ENCODE measurements around the gene IMPDH2.
A peak's percentile ranks its signal among the peaks of the same experiment; 100 is the strongest.

The IMPDH2 gene

GRCh38 chr3:49057268-49057667, 28.1 kb upstream of the IMPDH2 start:
- TF ChIP-seq GABPA (IDR thresholded peaks at IDR 0.05; ENCODE audit: low read depth): no peak
- TF ChIP-seq, protein P1, sequence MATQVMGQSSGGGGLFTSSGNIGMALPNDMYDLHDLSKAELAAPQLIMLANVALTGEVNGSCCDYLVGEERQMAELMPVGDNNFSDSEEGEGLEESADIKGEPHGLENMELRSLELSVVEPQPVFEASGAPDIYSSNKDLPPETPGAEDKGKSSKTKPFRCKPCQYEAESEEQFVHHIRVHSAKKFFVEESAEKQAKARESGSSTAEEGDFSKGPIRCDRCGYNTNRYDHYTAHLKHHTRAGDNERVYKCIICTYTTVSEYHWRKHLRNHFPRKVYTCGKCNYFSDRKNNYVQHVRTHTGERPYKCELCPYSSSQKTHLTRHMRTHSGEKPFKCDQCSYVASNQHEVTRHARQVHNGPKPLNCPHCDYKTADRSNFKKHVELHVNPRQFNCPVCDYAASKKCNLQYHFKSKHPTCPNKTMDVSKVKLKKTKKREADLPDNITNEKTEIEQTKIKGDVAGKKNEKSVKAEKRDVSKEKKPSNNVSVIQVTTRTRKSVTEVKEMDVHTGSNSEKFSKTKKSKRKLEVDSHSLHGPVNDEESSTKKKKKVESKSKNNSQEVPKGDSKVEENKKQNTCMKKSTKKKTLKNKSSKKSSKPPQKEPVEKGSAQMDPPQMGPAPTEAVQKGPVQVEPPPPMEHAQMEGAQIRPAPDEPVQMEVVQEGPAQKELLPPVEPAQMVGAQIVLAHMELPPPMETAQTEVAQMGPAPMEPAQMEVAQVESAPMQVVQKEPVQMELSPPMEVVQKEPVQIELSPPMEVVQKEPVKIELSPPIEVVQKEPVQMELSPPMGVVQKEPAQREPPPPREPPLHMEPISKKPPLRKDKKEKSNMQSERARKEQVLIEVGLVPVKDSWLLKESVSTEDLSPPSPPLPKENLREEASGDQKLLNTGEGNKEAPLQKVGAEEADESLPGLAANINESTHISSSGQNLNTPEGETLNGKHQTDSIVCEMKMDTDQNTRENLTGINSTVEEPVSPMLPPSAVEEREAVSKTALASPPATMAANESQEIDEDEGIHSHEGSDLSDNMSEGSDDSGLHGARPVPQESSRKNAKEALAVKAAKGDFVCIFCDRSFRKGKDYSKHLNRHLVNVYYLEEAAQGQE (IDR thresholded peaks at IDR 0.05; ENCODE audit: insufficient replicate concordance, low read depth): no peak
- TF ChIP-seq, protein P2, sequence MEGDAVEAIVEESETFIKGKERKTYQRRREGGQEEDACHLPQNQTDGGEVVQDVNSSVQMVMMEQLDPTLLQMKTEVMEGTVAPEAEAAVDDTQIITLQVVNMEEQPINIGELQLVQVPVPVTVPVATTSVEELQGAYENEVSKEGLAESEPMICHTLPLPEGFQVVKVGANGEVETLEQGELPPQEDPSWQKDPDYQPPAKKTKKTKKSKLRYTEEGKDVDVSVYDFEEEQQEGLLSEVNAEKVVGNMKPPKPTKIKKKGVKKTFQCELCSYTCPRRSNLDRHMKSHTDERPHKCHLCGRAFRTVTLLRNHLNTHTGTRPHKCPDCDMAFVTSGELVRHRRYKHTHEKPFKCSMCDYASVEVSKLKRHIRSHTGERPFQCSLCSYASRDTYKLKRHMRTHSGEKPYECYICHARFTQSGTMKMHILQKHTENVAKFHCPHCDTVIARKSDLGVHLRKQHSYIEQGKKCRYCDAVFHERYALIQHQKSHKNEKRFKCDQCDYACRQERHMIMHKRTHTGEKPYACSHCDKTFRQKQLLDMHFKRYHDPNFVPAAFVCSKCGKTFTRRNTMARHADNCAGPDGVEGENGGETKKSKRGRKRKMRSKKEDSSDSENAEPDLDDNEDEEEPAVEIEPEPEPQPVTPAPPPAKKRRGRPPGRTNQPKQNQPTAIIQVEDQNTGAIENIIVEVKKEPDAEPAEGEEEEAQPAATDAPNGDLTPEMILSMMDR (IDR thresholded peaks at IDR 0.05; ENCODE audit: insufficient read depth, low read length): no peak
- Histone ChIP-seq H3K27ac (replicated peaks) (no peak overlapping the region), H3K27me3 (ENCODE audit: insufficient read depth, poor library complexity, severe bottlenecking) (no peaks in the 10 kb centered on the region), H3K4me3 (replicated peaks; ENCODE audit: insufficient read depth, low read length) (no peak overlapping the region)
- DNase-seq (ENCODE audit: low read depth in 1 of 2, low spot score in 1 of 2): no peak

DNA sequence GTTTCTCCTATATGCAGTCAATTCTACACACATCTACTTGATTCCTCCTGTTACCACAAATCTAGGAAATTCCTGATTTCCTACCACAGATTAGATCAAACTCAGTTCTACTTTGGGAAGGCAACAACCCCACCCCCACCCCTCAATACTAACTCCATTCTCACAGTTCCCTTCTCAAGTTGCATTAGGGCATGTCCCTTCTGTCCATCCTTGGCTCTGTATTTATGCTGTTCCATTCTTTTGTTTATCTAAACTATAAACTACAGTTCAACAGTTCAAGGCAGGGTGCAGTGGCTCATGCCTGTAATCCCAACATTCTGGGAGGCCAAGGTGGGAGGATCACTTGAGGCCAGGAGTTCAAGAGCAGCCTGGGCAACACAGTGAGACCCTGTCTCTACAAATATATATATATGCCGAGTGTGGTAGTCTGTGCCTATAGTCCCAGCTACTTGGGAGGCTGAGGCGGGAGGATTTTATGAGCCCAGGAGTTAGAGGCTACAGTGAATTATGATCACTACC, 25.2 kb upstream of the IMPDH2 start:
- TF ChIP-seq GABPA (IDR thresholded peaks at IDR 0.05; ENCODE audit: low read depth): no peak
- DNase-seq (ENCODE audit: low read depth in 1 of 2, low spot score in 1 of 2): no peak
- H3K4me3 ChIP-seq (replicated peaks; ENCODE audit: insufficient read depth, low read length): no peak overlapping the region
- no peak overlapping the region for H3K27ac ChIP-seq (replicated peaks)
- H3K27me3 ChIP-seq (ENCODE audit: insufficient read depth, poor library complexity, severe bottlenecking): no peaks in the 10 kb centered on the region

DNA sequence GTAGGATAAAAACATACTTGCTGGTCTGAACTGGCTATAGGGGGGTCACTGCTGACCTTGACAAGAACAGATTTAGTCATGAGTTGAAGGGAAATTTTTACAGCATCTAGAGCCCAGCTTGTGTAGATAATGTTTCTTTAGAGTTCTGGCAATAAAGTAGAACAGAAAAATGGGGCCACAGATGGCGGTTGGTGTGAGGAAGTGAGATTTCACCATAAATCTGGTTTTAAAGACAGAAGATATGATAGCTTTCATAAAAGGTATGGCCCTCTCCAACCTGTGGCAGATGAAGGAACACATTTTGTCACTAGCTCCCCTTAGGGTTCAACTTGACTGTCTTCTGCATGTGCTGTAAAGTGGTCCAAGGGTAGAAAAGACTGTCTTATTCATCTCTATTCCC, 24.3 kb upstream of the IMPDH2 start:
- no peak overlapping the region for H3K4me3 ChIP-seq (replicated peaks; ENCODE audit: insufficient read depth, low read length)
- TF ChIP-seq POLR2AphosphoS5 (IDR thresholded peaks at IDR 0.05; ENCODE audit: low read depth) (no peak), SPI1 (IDR thresholded peaks at IDR 0.05; ENCODE audit: borderline replicate concordance, low read depth) (peak; percentile 67; the same call in 1 of the 2 replicates)
- peak overlapping the region; percentile 13; the same call in 1 of the 2 replicates for H3K27ac ChIP-seq (replicated peaks)
- DNase-seq (ENCODE audit: low read depth in 1 of 2, low spot score in 1 of 2): peak in 1 of 2 experiments; percentile 14
- no peaks in the 10 kb centered on the region for H3K27me3 ChIP-seq (ENCODE audit: insufficient read depth, poor library complexity, severe bottlenecking)

DNA sequence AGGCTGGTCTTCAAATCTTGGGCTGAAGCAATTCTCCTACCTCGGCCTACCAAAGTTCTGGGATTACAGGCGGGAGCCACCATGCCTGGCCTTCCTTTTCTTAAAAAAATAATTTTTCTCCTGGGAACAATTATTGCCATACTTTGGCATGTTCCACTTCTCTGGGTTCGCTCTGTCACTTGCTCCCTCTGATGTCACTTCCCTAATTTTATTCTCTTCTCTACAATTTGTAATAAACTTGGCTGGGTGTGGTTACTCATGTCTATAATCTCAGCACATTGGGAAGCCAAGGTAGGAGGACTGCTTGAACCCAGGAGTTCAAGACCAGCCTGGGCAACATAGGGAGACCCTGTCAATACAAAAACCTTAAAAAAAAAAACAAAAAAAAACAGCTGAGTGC, 6.1 kb upstream of the IMPDH2 start:
- Histone ChIP-seq H3K27me3 (ENCODE audit: insufficient read depth, poor library complexity, severe bottlenecking) (no peaks in the 10 kb centered on the region), H3K27ac (replicated peaks) (no peak overlapping the region), H3K4me3 (replicated peaks; ENCODE audit: insufficient read depth, low read length) (no peak overlapping the region)
- TF ChIP-seq POLR2AphosphoS5 (IDR thresholded peaks at IDR 0.05; ENCODE audit: low read depth) (no peak), GABPA (IDR thresholded peaks at IDR 0.05; ENCODE audit: low read depth) (no peak), SPI1 (IDR thresholded peaks at IDR 0.05; ENCODE audit: borderline replicate concordance, low read depth) (peak; percentile 67; the same call in 1 of the 2 replicates)
- TF ChIP-seq, protein P1 (IDR thresholded peaks at IDR 0.05; ENCODE audit: insufficient replicate concordance, low read depth): no peak
- TF ChIP-seq, protein P2 (IDR thresholded peaks at IDR 0.05; ENCODE audit: insufficient read depth, low read length): no peak
- DNase-seq (ENCODE audit: low read depth in 1 of 2, low spot score in 1 of 2): no peak

GRCh38 chr3:49034650-49035049, 5.5 kb upstream of the IMPDH2 start:
- Histone ChIP-seq H3K4me3 (replicated peaks; ENCODE audit: insufficient read depth, low read length) (no peak overlapping the region), H3K27ac (replicated peaks) (no peak overlapping the region), H3K27me3 (ENCODE audit: insufficient read depth, poor library complexity, severe bottlenecking) (no peaks in the 10 kb centered on the region)
- DNase-seq (ENCODE audit: low read depth in 1 of 2, low spot score in 1 of 2): no peak
- TF ChIP-seq, protein P1 (IDR thresholded peaks at IDR 0.05; ENCODE audit: insufficient replicate concordance, low read depth): no peak
- TF ChIP-seq, protein P2 (IDR thresholded peaks at IDR 0.05; ENCODE audit: insufficient read depth, low read length): no peak
- TF ChIP-seq POLR2AphosphoS5 (IDR thresholded peaks at IDR 0.05; ENCODE audit: low read depth) (no peak), SPI1 (IDR thresholded peaks at IDR 0.05; ENCODE audit: borderline replicate concordance, low read depth) (no peak), GABPA (IDR thresholded peaks at IDR 0.05; ENCODE audit: low read depth) (no peak)

All from HL-60 (cell line).